ENCODE measurements around the gene NPHP4. TPM values are rescaled to one million over a fixed set of nuclear protein-coding genes. Genes with fewer than 3 reads are reported as not detected.

Gene NPHP4
- total and polyA plus RNA-seq, 12 donors = 2.7 to 13.2 (median 7.3) TPM

DNA sequence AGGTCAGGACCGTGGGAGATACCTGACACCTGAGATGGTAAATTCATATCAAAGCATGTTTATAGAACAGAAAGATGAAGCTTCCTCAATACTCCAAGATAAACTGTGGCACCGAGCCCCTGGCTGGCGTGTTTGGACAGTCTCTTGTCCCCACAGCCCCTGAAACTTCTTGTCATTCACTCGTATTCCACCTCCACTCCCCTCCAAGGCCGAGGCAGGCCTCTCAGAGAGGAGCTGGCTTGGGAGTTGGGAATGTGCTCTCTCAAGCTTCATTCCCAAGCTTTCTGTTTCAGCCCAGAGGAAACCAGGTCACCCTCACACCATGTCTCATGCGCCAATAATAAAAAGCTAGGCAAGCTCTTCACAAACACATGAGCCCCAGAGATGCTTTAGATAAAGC is 86.1 kb downstream of the NPHP4 start:
- no peaks in the 10 kb centered on the region for H3K27me3 ChIP-seq
- H3K27ac ChIP-seq = no peak overlapping the region
- peaks cover 0 to 13% of the 10 kb centered on the region in 2 donors for H3K36me3 ChIP-seq (replicated peaks in 1 of 2)
- H3K9me3 ChIP-seq (replicated peaks in 1 of 3) = no peaks in the 10 kb centered on the region
- H3K4me1 ChIP-seq (replicated peaks in 1 of 2) = no peaks in the 10 kb centered on the region
- H3K4me3 ChIP-seq = no peak overlapping the region
- 91 to 98% (median 95%) methylated on average over 6 of the region's 6 CpGs for WGBS, 4 donors
- TF ChIP-seq, protein P1, sequence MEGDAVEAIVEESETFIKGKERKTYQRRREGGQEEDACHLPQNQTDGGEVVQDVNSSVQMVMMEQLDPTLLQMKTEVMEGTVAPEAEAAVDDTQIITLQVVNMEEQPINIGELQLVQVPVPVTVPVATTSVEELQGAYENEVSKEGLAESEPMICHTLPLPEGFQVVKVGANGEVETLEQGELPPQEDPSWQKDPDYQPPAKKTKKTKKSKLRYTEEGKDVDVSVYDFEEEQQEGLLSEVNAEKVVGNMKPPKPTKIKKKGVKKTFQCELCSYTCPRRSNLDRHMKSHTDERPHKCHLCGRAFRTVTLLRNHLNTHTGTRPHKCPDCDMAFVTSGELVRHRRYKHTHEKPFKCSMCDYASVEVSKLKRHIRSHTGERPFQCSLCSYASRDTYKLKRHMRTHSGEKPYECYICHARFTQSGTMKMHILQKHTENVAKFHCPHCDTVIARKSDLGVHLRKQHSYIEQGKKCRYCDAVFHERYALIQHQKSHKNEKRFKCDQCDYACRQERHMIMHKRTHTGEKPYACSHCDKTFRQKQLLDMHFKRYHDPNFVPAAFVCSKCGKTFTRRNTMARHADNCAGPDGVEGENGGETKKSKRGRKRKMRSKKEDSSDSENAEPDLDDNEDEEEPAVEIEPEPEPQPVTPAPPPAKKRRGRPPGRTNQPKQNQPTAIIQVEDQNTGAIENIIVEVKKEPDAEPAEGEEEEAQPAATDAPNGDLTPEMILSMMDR (IDR thresholded peaks at IDR 0.05) = no peak
- TF ChIP-seq POLR2A (IDR thresholded peaks at IDR 0.05) = no peak
- intact Hi-C loops (cut with DNase I) = no loop called here
- peak in 2 of 7 donors; percentile 0 to 29 for DNase-seq

DNA sequence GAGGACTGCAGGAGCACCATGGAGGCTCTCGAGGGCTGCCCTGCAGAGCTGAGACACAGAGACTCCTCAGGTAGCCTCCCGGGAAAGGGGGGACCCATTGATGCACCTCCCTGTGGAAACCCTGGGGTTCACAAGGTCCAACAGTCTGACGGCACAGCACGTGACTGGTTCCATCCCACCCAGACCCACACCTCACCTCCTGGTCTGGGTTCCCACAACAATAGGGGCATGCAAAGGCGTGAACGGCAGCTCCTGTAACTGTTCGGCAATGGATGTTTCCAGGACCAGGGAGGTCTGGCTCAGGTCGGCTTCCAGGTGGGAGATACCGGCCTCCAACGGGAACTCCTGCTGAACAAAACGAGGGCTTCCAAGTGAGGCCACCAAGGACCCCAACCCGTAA is 86.8 kb downstream of the NPHP4 start:
- no peaks in the 10 kb centered on the region for H3K9me3 ChIP-seq (replicated peaks in 1 of 3)
- H3K4me1 ChIP-seq (replicated peaks in 1 of 2) = no peaks in the 10 kb centered on the region
- TF ChIP-seq, protein P1 (IDR thresholded peaks at IDR 0.05) = no peak
- no peak for TF ChIP-seq POLR2A (IDR thresholded peaks at IDR 0.05)
- H3K27ac ChIP-seq = no peak overlapping the region
- H3K27me3 ChIP-seq = no peaks in the 10 kb centered on the region
- WGBS, 4 donors = 89 to 95% (median 91%) methylated on average over 9 to 12 of the region's 12 CpGs
- peaks cover 0 to 13% of the 10 kb centered on the region in 2 donors for H3K36me3 ChIP-seq (replicated peaks in 1 of 2)
- no peak overlapping the region for H3K4me3 ChIP-seq
- peak in 2 of 7 donors; percentile 5 to 27 for DNase-seq
- intact Hi-C loops (cut with DNase I) = no loop called here

- TF ChIP-seq, protein P1 (IDR thresholded peaks at IDR 0.05) = no peak
- TF ChIP-seq POLR2A (IDR thresholded peaks at IDR 0.05) = no peak
- H3K27ac ChIP-seq = no peak overlapping the region
- peaks cover 0 to 13% of the 10 kb centered on the region in 2 donors for H3K36me3 ChIP-seq (replicated peaks in 1 of 2)
- H3K4me3 ChIP-seq = no peak overlapping the region
- no peaks in the 10 kb centered on the region for H3K27me3 ChIP-seq
- no peaks in the 10 kb centered on the region for H3K9me3 ChIP-seq (replicated peaks in 1 of 3)
- WGBS, 4 donors = 93 to 99% (median 96%) methylated on average over 11 to 12 of the region's 12 CpGs
- intact Hi-C loops (cut with DNase I) = no loop called here
- DNase-seq = peak in 2 of 7 donors; percentile 4 to 17
- H3K4me1 ChIP-seq (replicated peaks in 1 of 2) = no peaks in the 10 kb centered on the region
Measured at GRCh38 chr1:5904551-5904950, 87.7 kb downstream of the NPHP4 start.

DNA sequence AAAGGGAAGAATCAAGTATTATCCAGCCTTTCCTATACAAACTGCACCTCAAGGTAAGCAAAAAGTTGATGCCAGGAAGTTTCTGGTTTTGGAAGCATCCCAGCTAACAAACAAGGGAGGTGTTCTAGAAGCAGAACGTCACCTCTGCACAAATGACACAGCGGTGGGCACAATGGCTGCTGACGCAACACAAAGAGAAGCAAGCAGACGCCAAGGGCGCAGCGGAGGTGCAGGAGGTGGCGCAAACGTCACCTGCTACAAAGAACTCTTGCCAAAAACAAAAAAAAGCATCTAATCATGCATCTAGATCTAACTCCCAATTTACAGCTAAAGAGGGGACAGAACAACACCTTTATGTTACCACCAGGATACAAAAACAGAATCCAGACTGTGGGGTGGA is 88.5 kb downstream of the NPHP4 start:
- no peak overlapping the region for H3K27ac ChIP-seq
- H3K4me1 ChIP-seq (replicated peaks in 1 of 2) = no peaks in the 10 kb centered on the region
- TF ChIP-seq, protein P1 (IDR thresholded peaks at IDR 0.05) = no peak
- no peak for TF ChIP-seq POLR2A (IDR thresholded peaks at IDR 0.05)
- no peak for DNase-seq
- intact Hi-C loops (cut with DNase I) = no loop called here
- H3K36me3 ChIP-seq (replicated peaks in 1 of 2) = peaks cover 0 to 13% of the 10 kb centered on the region in 2 donors
- H3K9me3 ChIP-seq (replicated peaks in 1 of 3) = no peaks in the 10 kb centered on the region
- no peaks in the 10 kb centered on the region for H3K27me3 ChIP-seq
- no peak overlapping the region for H3K4me3 ChIP-seq
- 93 to 97% (median 97%) methylated on average over 8 of the region's 8 CpGs for WGBS, 4 donors
